Ramos (cell line): ENCODE data around the gene HAAO.
"Not testable (repeated sequence)": the region's sequence is repeated elsewhere in the genome, so short reads cannot be mapped to it uniquely, and the experiment has no call there.

Source experiments
- in situ Hi-C: fragments of 300-500 bp; cut with MboI; formaldehyde crosslinking; loops from one replicate; pipeline ENCODE4 v1.14.3; 2022; ENCODE audit warnings: low sequenced_read_pairs; ENCODE audit not compliant: unreplicated experiment

Gene HAAO

GRCh38 chr2:42754776-42755140 is 37.6 kb downstream of the HAAO start:
- in situ Hi-C loops: no loop called here

GRCh38 chr2:42754021-42754775 is 38.2 kb downstream of the HAAO start:
- in situ Hi-C loops: no loop called here

GRCh38 chr2:42752816-42753813 is 39.3 kb downstream of the HAAO start:
- in situ Hi-C loops: no loop called here

- in situ Hi-C loops: no loop called here
These were observed 40.1 kb downstream of the HAAO start for GRCh38 chr2:42752314-42752713.

GRCh38 chr2:42748840-42749239 is 43.5 kb downstream of the HAAO start:
- in situ Hi-C loops: no loop called here

- in situ Hi-C loops: no loop called here
These were observed 45.0 kb downstream of the HAAO start for GRCh38 chr2:42747422-42747821.

- in situ Hi-C loops: no loop called here
These were observed 47.8 kb downstream of the HAAO start for GRCh38 chr2:42744545-42745082.

- in situ Hi-C loops: no loop called here
These were observed 48.8 kb downstream of the HAAO start for GRCh38 chr2:42743659-42743990.

- in situ Hi-C loops: no loop called here
These were observed 49.4 kb downstream of the HAAO start for GRCh38 chr2:42742740-42743658.

- in situ Hi-C loops: no loop called here
These were observed 51.2 kb downstream of the HAAO start for GRCh38 chr2:42741140-42741539.

- in situ Hi-C loops: no loop called here
These were observed 55.6 kb downstream of the HAAO start for GRCh38 chr2:42736598-42737322.

GRCh38 chr2:42733852-42734251 is 58.5 kb downstream of the HAAO start:
- in situ Hi-C loops: no loop called here

GRCh38 chr2:42731316-42731715 is 61.1 kb downstream of the HAAO start:
- in situ Hi-C loops: not testable (repeated sequence)

- in situ Hi-C loops: no loop called here
These were observed 65.7 kb downstream of the HAAO start for GRCh38 chr2:42726680-42727079.

GRCh38 chr2:42725657-42726056 is 66.7 kb downstream of the HAAO start:
- in situ Hi-C loops: no loop called here

- in situ Hi-C loops: no loop called here
These were observed 67.5 kb downstream of the HAAO start for GRCh38 chr2:42724886-42725285.

- in situ Hi-C loops: no loop called here
These were observed 68.9 kb downstream of the HAAO start for GRCh38 chr2:42723465-42723864.

- in situ Hi-C loops: no loop called here
These were observed 69.8 kb downstream of the HAAO start for GRCh38 chr2:42722320-42723190.

- in situ Hi-C loops: no loop called here
These were observed 70.5 kb downstream of the HAAO start for GRCh38 chr2:42721898-42722297.
